HG02623 (cell line): ENCODE results near the gene UQCRQ.

Experiments
- ATAC-seq: cut with Tn5 transposase; IDR thresholded peaks from one replicate; pipeline ENCODE4 v1.9.1; 2021; ENCODE audit warnings: moderate library complexity; ENCODE audit not compliant: unreplicated experiment

UQCRQ gene

GRCh38 chr5:132866342-132867045, at the start of gene UQCRQ, which contains the start of gene GDF9:
Gene UQCRQ (plus strand): TSS chr5:132866642. CDS start chr5:132866882, 240 bp downstream.
Gene GDF9 (minus strand): TSS chr5:132866469. CDS start chr5:132864533, 1,936 bp downstream.
- ATAC-seq, result peak; percentile 98

- ATAC-seq, result no peak
These were observed 49.4 kb upstream of the UQCRQ start for GRCh38 chr5:132817011-132817410.

- ATAC-seq, result no peak
These were observed 47.0 kb upstream of the UQCRQ start for GRCh38 chr5:132819468-132819867.

GRCh38 chr5:132820162-132820754, 46.2 kb upstream of the UQCRQ start:
- peak; percentile 70 for ATAC-seq

GRCh38 chr5:132821350-132821749, 45.1 kb upstream of the UQCRQ start:
- no peak for ATAC-seq

- no peak for ATAC-seq
These were observed 44.7 kb upstream of the UQCRQ start for GRCh38 chr5:132821791-132822190.

GRCh38 chr5:132822650-132823480, 43.6 kb upstream of the UQCRQ start:
- ATAC-seq, result no peak

- no peak for ATAC-seq
These were observed 42.9 kb upstream of the UQCRQ start for GRCh38 chr5:132823481-132824050.

- ATAC-seq, result no peak
These were observed 42.0 kb upstream of the UQCRQ start for GRCh38 chr5:132824426-132824825.

- ATAC-seq, result no peak
These were observed 41.2 kb upstream of the UQCRQ start for GRCh38 chr5:132825033-132825833.

- no peak for ATAC-seq
These were observed 40.5 kb upstream of the UQCRQ start for GRCh38 chr5:132825834-132826391.

GRCh38 chr5:132826424-132827082, 39.9 kb upstream of the UQCRQ start:
- ATAC-seq, result no peak

- no peak for ATAC-seq
These were observed 38.3 kb upstream of the UQCRQ start for GRCh38 chr5:132827943-132828673.

- ATAC-seq, result no peak
These were observed 37.5 kb upstream of the UQCRQ start for GRCh38 chr5:132828846-132829494.

- ATAC-seq, result peak; percentile 59
These were observed 36.6 kb upstream of the UQCRQ start for GRCh38 chr5:132829742-132830435.

- ATAC-seq, result peak; percentile 61
These were observed 35.9 kb upstream of the UQCRQ start, which contains the start of gene SHROOM1 for GRCh38 chr5:132830436-132831094. Gene SHROOM1 (minus strand): TSS chr5:132830647. CDS start chr5:132826140, 4,507 bp downstream.
